Tongue (tissue), 2 donors: ENCODE data around the gene MAN2B2. TPM values are rescaled to one million over a fixed set of nuclear protein-coding genes. Genes with fewer than 3 reads are reported as not detected.
A peak's percentile ranks its signal among the peaks of the same experiment; 100 is the strongest.
"Not testable (repeated sequence)": the region's sequence is repeated elsewhere in the genome, so short reads cannot be mapped to it uniquely, and the experiment has no call there.

Experiments
- DNase-seq: peaks from one replicate; pipeline ENCODE4 v3.0.0-alpha.2; 2015
- total RNA-seq: library from RNA; depleted of rRNA; stranded (reverse); fragments of >200 nt; gene quantifications from one replicate; pipeline ENCODE4 v1.2.3, GENCODE V29; 2014

MAN2B2 gene
- total RNA-seq, 1 donor from 2014 or later = 8.4 TPM

DNA sequence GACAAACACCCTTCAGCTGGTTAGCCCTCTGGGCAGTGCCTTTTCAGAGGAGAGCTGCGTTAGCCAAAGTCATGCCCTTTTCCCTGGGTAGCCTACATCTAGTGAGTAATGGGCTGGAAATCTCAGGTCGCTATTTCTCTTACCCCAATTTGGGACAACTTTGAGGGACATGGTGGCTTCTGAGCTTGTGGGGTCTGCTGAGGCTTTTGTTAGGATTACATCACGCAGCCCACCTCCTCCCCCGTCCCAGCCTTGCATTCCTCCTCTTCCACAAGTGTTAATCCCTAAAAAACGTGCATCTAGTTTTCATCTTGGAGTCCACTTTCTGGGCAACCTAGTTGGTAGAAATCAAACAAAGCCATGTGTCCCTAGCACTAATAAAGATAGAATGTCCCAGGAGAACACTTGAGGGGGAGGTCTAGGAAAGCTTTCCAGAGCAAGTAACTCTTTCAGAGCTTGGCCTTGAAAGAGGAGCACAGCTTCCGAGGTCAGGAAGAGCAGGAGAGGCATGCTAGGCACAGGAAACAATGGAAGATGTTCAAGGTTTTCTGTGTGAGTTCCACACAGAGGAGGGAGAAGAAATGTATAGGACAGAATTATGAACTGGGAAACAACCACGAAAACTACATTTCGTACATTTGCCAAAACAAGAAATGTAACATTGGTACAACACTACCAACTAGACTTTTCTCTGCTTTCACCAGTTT is 68.3 kb downstream of the MAN2B2 start:
- DNase-seq = no peak

DNA sequence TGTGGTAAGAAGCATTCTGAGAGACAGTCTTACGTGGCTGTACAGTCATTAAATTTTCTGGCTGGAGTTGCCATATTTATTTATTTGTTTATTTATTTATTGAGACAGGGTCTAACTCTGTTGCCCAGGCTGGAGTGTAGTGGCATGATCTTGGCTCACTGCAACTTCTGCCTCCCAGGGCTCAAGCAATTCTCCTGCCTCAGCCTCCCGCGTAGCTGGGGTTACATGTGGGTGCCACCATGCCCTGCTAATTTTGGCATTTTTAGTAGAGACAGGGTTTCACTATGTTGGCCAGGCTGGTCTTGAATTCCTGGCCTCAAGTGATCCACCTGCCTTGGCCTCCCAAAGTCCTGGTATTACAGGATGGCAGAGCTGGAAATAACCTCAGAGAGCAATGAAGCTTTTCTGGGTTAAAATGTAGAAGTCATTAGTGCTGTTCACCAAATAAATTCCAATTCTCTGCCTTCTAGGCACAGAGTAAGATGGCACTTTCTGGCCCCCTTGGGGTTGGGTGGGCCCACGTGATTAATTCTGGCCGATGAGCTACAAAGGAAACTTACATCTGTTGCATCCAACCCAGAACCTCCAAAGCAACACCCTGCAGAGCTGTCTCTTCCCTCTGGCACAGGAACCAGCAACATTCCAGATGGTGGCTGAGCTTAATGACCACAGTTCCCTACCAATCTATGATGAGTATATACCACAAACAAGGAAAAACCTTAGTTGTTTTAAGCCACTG is 70.0 kb downstream of the MAN2B2 start:
- no peak for DNase-seq

DNA sequence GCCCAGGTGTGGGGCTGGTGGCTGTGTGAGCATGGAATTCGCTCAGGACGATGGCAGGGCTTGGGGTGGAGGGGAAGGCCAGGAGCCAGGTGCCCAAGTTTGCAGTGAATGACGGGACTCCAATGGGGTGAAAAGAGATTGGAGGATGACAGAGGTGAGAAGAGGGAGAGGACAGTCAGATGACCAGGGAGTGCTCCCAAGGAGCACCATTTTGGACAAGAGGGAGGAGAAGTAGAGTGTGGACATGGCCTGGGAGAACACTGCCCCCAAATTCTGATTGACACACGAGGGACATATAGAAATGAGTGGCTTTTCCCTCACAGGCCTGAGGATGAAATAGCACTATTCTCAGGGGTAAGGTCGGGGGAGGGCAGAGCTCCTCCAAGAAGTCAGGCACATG is 72.2 kb downstream of the MAN2B2 start:
- DNase-seq = no peak

DNA sequence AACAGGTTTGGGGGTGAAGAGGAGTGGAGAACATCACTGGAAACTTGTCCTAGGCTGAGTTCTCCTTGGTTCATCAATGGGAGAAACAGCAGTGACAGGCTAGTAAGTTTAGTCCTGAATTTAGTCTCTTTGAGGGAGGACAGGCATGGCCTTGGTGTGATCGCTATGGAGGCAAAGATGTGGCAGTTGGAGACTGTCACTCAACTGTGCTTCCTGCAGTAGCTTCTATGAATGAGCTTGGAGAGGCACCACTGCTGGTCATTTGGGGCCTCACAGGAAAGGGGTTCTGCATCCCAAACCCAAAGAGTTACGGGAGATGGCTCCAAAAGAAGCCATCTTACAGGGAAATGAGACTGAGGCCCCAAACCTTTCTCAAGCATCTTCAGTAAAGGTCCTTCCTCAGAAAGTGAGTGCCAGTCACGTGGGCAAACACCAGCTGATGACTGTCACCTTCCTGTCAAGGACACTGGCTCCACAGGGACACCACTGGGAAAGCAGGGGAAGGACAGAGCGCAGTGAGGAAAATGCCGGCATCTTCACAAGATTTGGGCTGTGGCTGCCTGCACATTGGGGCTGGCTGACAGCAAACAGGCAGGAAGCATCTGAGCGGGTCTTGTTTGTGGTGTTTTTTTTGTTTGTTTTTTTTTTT is 72.7 kb downstream of the MAN2B2 start:
- DNase-seq = no peak

DNA sequence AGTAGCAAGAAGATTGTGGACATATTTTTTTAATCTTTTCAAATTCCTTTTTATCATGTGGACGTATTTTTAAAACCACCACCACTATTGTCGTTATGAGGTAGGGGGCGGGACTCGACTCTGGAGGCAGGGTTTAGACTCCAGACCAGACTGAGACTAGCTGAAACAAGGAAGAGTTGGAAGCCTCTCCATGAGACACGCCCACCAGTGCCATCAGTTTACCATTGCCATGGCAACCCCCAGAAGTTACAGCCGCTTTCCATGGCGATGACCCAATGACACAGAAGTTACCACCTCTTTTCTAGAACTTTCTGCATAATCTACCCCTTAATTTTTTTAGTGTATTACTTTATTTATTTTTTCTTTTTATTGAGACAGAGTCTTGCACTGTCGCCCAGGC is 74.2 kb downstream of the MAN2B2 start:
- DNase-seq = no peak

DNA sequence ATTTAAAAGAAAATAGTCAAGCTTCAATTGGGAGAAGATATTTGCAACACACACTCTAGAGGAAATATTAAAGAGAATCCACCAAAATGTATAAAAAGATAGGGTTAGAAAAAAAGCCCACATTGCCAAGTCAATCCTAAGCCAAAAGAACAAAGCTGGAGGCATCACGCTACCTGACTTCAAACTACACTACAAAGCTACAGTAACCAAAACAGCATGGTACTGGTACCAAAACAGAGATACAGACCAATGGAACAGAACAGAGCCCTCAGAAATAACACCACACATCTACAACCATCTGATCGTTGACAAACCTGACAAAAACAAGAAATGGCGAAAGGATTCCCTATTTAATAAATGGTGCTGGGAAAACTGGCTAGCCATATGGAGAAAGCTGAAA is 79.2 kb downstream of the MAN2B2 start:
- DNase-seq = not testable (repeated sequence)

DNA sequence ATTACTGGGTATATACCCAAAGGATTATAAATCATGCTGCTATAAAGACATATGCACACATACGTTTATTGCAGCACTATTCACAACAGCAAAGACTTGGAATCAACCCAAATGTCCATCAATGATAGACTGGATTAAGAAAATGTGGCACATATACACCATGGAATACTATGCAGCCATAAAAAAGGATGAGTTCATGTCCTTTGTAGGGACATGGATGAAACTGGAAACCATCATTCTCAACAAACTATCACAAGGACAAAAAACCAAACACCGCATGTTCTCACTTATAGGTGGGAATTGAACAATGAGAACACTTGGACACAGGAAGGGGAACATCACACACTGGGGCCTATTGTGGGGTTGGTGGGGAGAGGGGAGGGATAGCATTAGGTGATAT is 80.3 kb downstream of the MAN2B2 start:
- not testable (repeated sequence) for DNase-seq

DNA sequence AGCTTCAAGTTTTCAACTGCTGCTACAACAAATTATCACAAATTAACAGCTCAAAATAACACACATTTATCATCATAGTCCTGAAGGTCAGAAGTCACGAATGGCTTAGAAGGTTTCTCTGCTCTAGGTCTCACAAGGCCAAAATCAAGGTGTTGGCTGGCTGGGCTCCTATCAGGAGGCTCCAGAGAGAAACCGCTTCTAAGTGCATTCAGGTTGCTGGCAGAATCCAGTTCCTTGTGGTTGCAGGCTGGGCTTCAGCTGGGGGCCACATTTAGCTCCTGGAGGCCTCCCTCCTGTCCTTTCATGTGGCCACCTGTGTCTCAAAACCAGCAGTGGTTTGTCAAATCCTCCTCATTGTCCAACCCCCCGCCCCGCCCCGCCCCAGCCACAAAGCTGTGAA is 80.9 kb downstream of the MAN2B2 start:
- DNase-seq = no peak

DNA sequence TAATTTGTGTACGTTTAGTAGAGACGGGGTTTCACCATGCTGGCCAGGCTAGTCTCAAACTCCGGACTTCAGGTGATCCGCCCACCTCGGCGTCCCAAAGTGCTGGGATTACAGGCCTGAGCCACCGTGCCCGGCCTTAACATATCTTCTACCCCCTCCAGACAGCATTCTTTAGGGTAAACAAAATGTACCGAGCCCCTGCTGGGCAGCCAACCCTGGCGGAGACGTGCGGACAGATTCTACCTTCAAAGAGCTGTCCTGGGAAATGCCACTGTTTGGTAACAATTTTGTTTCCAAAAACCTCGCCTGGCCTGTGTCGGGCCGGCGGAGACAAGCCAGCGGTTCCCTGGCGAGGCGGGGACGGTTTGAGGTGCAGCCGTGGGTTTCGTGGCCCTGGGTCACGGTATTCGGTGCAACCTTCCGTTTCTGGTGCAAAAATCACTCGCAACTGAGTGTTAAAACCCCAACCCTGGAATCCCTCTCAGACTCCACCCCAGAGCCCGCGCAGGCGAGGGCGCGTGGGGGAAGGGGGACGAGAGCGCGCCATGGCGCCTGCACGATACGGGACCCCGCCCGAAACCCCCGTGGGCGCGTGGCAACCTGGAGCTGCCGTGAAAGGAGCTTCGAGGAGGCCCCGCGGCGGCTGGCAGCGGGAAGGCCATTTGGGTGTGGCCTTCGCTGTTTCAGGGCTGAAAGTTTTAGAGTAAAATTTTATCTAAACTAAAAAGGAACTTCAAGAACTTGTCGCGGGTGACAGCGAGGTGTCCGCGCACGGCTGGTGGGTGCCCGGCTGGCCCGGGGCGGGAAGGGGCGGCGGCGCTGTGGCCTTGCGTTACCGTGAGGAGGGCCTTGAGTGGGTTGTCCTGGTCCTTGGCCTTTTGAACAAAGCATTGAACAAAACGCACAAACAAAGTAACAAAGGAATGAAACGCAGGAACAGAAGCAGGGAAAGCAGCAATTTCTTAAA is 82.5 kb downstream of the MAN2B2 start:
- no peak for DNase-seq

DNA sequence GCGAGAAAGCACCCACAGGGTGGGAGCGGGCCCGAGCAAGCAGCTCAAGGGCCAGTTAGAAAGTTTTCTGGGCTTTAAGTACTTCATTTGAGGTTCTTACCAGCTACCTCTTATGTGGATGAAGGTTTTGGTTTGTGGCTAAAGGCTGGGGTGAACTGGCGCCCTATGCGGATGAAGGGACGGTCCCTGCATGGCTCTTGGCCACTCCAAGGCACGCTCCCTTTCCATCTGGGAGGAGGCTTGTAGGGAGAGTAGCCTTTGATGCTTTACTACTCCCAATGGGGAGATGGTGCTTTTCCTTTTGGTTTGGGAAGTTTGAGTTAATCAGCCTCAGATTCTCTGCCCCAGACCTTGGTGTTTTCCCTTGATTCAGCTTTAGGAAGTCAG is 83.2 kb downstream of the MAN2B2 start:
- no peak for DNase-seq

DNA sequence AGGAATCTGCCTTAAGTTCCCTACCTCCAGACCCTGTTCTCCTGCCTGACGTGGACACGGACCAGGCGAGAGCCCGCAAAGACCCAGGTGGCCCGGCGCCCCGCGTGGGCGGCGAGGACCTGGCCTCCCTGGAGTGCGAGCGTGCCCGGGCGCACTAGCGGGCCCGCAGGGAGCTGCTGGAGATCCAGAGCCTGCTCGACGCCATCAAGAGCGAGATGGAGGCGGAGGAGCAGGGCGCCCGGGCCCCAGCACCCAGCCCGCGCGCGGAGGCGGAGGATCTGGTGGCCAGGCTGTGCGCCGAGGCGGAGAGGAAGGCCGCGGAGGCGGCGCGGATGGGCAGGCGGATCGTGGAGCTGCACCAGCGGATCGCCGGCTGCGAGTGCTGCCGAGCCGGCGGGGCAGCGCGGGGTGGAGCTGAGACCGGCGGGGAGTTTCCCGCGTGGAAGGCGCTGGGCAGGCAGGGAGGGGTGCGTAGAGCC is 83.6 kb downstream of the MAN2B2 start:
- peak; percentile 49 for DNase-seq

DNA sequence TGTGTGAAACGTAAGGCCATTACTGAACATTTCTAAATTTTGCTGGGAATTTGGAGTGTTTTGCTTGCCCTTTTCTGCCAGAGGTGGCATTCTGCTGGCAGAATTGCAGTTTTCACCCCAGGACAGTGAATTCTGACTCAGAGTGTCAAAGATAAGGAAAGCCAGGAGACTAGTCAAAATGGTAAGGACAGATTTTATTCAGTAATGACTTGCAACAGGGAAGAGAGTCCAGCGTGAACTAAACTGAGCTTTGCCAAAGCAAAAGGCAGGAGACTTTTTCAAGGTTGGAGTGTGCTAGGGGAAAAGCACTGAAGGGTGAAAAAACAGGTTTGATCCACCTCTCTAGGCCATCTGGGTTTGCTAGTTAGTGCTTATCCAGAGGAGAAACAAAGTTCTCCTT is 84.9 kb downstream of the MAN2B2 start:
- DNase-seq = no peak

DNA sequence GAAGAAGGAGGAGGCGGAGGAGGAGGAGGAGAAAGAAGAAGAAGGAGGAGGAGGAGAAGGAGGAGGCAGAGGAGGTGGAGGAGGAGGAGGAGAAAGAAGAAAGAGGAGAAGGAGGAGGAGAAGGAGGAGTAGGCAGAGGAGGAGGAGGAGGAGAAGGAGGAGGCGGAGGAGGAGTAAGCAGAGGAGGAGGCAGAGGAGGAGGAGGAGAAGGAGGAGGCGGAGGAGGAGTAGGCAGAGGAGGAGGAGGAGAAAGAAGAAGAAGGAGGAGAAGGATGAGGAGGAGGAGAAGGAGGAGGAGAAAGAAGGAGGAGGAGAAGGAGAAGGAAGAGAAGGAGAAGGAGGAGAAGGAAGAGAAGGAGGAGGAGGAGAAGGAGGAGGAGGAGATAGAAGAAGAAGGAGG is 85.4 kb downstream of the MAN2B2 start:
- no peak for DNase-seq

DNA sequence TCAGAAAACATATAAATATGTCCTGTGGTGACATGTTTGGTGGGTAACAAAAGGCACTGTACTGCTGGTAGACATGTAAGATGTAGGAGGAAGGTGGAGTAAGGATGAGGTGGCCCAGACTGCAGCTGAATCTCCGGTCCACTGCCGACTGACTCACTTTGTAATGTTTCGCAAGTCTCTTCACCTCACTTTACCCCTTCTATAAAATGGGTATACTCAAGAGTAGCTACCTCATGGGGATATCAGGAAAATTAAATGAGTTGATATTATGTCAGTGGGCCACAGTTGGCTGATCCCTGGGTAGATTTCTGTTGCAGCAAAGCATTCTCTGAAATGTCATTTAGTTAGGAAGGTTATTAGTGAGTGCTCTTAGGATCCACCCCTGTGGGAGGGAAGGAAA is 87.6 kb downstream of the MAN2B2 start:
- DNase-seq = no peak

DNA sequence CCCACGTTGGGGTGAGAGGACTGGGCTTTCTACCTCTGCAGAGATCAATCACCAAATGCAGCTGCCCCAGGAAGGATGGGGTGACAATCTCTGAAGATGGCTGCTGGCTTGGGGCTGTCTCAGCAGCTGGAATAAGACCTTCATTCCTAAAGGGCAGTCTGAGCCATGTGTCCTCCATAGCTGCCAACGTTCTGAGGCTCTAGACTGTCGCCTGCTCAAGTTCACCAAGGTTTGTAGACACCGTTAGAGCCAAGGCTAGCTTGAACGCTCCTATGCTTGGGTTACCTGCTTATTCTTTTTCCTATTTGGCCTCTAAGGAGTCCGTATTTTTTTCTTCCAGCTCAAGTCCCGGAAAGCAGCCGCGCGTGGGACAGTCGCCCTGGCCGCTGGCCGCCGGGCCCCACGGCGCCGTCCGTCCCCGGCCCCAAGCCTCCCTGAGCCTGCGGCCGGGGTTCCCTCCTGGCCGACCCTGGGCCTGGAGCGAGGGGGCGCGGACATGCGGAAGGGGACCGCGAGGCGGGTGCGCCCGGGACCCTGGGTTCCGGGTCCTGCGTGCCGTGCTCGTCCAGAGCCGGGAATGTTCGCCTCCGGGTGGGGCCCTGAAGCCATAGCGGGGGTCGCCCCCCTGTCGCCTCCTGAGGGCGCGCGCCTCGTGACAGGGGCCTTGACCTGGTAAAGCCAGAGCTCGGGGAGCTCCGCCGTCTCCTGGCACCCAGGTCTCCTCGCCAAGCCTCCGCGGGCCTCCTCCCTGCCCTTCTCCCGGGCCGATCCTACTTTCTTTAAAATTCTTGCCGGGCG is 88.8 kb downstream of the MAN2B2 start:
- no peak for DNase-seq

DNA sequence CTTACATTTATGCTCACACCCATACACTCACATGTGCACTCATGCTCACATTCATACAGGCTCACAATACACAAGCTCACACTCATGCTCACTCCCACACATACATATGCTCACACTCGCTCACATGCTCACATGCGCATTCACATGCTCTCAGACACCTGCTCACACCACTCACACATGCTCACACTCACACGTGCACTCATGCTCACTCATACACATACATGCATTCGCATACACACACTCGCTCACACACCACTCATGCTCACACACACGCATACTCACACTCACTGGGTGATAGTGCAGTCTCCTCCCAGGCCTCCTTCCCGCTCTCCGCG is 90.3 kb downstream of the MAN2B2 start:
- no peak for DNase-seq

DNA sequence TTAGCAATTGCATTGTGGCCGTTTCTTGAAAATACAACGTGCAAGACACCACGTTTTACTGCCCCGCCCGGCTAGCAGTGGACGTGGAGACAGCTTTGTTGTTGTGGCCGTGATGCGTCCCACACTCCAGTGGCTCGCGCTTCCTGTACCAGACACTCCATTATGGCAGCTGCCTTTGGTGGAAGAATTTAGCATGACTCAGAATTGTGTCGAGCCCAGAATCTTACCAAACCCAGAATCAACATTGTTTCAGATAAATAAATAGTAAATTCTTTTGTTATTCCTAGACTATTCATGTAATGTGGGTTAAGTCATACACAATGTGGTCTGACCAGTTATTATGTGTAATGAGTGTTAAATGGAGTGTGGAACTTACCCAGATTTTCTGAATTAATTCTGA is 93.4 kb downstream of the MAN2B2 start:
- DNase-seq = no peak

DNA sequence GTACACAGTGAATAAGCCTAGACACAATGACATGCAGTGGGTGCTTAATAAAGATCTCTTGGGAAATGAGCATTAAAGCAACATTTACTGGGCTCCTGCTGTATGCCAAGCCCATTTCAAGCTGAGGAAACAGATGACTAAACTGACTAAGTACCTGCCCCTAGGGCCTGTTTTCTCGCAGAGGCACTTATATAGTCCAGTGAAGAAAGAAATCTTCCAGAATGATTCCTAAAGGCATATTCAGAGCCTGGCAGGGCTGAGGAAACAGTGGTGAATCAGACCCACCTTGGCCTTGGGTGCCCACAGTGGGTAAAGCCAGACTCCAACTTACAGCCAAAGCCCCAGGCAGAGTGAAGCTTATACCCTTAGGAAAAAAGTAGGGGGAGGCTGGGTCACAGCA is 96.7 kb downstream of the MAN2B2 start:
- no peak for DNase-seq

DNA sequence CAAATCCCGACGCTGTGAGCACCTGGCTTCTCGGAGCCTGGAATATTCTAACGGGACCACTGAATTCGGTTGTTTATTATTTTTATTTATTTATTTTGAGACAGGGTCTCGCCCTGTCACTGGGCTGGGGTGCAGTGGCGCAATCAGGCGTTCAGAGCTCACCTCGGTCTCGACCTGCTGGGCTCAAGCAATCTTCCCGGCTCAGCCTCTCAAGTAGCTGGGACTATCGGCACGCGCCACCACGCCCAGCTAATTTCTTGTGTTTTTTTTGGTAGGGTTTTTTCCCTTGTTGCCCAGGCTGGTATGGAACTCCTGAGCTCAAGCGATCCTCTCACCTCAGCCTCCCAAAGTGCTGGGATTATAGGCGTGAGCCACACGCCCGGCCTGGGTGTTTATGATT is 97.1 kb downstream of the MAN2B2 start:
- no peak for DNase-seq

DNA sequence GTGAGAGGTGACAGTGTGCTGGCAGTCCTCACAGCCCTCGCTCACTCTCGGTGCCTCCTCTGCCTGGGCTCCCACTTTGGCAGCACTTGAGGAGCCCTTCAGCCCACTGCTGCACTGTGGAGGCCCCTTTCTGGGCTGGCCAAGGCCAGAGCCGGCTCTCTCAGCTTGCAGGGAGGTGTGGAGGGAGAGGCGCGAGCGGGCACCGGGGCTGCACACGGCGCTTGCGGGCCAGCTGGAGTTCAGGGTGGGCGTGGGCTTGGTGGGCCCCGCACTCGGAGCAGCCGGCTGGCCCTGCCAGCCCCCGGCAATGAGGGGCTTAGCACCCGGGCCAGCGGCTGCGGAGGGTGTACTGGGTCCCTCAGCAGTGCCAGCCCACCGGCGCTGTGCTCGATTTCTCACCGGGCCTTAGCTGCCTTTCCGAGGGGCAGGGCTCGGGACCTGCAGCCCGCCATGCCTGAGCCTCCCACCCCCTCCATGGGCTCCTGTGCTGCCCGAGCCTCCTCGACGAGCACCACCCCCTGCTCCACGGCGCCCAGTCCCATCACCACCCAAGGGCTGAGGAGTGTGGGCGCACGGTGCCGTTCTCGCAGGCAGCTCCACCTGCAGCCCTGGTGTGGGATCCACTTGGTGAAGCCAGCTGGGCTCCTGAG is 97.7 kb downstream of the MAN2B2 start:
- DNase-seq = not testable (repeated sequence)
